T-helper 22 cell (primary cell): Measurements from ENCODE around the gene NPFFR1.
A peak's percentile ranks its signal among the peaks of the same experiment; 100 is the strongest.
"Not testable (repeated sequence)": the region's sequence is repeated elsewhere in the genome, so short reads cannot be mapped to it uniquely, and the experiment has no call there.

Experiments
- DNase-seq: peaks from one replicate; pipeline ENCODE4 v3.0.0-alpha.2; 2020; ENCODE audit warnings: low read depth

The NPFFR1 gene

GRCh38 chr10:70255329-70256299 is 28.2 kb downstream of the NPFFR1 start:
- DNase-seq, result no peak

DNA sequence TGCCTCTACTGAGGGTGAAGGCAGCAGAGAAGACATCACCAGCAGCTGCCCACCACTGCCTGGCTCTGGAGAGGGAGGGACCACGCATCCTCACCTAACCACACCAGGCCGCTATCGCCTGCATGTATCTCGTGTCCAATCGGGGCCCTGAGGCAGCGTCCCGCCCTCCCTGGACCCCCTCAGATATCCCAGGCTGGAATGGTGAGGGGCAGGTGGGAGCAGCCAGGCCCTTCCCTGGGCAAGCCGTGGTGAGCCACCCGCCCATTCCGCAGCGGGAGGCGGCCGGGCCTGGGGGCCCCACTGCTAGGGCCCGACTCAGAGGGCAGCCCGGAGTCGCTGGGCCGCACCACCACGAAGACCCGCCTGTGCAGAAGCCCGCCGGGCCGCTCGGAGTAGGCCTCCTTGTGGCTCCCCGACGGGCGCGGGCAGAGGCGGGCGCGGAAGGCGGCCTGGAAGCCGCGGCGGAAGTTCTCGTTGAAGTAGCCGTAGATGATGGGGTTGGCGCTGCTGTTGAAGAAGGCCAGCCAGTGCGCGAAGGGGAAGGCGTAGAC is 29.0 kb downstream of the NPFFR1 start:
- no peak for DNase-seq

- no peak for DNase-seq
Measured at GRCh38 chr10:70253878-70254765, 29.7 kb downstream of the NPFFR1 start.

DNA sequence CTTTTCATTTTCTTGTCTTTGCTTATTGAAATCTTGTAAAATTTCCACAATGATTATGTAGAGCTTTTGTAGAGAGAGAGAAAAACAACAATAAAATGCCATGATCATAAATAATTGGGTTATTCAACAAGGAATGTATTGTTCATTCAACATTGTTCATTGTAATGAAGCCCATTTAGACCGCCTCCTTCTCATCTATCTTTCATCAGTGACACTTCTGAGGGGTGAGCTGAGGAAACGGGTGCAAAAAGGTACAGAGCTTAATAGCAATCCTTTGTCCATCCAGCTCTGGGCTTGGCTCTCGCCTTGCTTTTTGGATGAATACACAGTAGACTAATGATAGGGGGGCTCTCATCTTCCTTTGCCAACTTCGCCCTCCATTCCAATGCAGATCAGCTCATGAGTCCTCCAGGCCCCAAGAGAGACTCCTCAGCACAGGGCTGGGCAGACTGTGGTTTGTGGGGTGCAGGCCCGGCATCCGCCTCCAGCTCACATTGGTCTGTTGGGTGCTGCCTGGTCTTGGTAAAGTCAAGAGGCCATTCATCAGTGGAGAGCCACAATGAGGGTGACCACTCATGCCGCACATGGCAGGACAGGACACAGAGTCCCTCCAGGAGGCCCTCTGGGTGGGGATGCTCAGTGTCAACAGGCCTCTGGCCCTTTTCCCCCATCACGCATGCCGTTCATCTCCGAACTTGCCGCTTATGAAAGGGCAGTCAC is 32.7 kb downstream of the NPFFR1 start:
- DNase-seq, result no peak

DNA sequence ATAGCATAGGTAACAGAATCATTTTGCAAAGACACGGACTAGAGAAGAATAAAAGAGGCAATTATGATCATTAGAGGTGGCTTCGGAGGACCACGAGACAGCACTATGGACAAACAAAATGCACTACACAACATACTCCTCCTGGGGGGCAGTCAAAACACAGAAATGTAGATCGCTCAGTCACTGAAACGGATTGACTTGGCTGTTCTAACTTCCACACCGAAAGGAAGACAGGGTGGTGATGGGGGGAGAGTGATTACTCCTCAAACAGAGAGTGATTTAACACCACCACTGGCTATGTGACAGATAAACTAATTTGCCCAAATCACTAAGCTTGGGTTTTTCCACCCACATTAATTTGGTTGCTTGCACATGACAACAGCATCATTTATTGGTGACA is 36.4 kb downstream of the NPFFR1 start:
- DNase-seq, result no peak

GRCh38 chr10:70241081-70241480 is 42.7 kb downstream of the NPFFR1 start:
- DNase-seq, result no peak

GRCh38 chr10:70239986-70240385 is 43.8 kb downstream of the NPFFR1 start:
- DNase-seq, result not testable (repeated sequence)

GRCh38 chr10:70239077-70239976 is 44.5 kb downstream of the NPFFR1 start:
- not testable (repeated sequence) for DNase-seq

DNA sequence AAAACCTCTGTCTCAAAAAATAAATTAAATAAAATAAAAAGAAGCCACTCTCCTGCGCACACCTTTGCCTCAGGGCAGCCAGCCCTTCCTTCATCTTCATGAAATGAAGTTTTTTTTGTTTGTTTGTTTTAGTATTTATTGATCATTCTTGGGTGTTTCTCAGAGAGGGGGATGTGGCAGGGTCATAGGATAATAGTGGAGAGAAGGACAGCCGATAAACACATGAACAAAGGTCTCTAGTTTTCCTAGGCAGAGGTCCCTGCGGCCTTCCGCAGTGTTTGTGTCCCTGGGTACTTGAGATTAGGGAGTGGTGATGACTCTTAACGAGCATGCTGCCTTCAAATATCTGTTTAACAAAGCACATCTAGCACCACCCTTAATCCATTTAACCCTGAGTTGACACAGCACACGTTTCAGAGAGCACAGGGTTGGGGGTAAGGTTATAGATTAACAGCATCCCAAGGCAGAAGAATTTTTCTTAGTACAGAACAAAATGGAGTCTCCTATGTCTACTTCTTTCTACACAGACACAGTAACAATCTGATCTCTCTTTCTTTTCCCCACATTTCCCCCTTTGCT is 45.8 kb downstream of the NPFFR1 start:
- DNase-seq, result not testable (repeated sequence)

GRCh38 chr10:70234668-70235447 is 48.9 kb downstream of the NPFFR1 start:
- no peak for DNase-seq

DNA sequence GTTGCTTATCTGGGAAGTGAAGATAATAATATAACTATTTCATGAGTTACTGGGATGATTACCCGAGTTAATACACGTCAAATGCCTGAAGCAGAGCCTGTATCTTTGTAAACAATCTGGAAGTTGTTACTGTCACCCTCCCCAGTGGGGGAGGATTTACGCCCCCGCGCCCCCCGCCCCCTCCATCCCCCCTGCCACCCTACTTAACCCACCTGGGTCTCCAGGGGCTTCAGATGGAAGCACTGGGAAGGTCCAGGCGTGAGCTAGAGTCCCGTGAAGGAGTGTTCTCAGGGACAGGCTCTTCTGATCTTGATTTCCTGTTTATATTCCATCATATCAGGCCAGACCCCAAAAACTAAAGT is 49.9 kb downstream of the NPFFR1 start:
- no peak for DNase-seq

DNA sequence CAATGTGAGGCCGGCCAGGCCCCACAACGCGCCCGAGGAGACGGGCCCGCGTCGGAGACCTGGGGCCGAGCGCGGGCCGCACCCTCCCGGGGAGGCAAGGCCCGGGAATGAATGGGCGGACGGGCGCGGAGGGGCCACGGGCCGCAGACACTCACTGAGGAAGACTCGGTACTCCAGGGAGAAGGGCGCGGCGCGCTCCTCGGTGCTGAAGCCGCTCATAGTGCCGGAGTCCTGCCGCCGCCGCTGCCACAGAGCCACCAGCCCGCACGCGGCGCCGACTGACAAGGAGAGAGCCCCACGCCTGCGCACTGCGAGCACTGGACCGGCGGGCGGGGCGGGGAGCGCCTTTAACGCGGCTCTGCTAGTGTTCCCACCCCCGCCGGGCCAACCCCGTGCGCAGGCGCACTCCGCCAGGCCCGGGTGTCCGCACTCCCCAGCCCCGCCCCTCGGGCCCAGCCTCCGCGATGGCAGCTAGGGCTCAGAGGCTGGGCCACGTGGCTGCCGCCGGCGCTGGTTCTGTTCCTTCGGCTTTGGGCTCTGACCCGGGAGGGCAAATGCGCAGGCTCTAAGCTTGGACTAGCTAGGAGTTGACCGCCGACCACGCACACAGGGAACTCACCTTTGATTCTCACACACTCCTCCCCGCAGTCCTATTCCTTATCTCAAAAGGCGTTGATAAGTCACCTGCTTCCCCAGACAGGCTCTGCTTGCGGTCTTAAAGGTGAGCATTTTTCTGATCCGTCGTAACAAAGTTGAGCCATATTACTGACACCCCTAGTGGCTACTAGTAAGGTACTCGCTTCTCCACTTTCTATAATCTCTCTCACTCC is 50.5 kb downstream of the NPFFR1 start, which contains the start of gene PPA1:
Gene PPA1 (minus strand): TSS at position 321 of the 830 bp plus-strand sequence. CDS start 102 bp downstream, at position 219.
- peak; percentile 98 for DNase-seq

- no peak for DNase-seq
Measured at GRCh38 chr10:70232859-70233108, 51.0 kb downstream of the NPFFR1 start.

GRCh38 chr10:70232155-70232858 is 51.5 kb downstream of the NPFFR1 start:
- DNase-seq, result peak; percentile 37

GRCh38 chr10:70228491-70228890 is 55.3 kb downstream of the NPFFR1 start:
- DNase-seq, result no peak

- DNase-seq, result no peak
Measured at GRCh38 chr10:70227548-70228320, 56.1 kb downstream of the NPFFR1 start.

DNA sequence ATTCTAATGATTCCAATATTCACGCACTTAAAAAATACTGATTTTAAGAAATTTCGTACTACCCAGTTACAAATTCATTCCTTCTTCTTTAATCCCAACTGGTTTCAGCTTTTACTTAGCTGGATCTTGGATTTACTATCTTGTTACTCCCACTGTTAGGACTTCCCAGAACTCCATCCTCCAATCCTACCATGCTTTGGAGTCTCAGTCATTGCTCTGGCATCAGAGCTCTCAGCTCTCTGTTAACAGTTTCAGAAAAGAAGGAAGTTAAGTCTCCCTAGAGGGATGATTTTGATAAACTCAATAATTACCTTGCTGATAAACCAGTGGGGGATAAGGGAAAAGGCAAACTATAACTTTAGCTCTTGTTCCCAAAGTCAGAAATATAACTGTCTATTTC is 60.1 kb downstream of the NPFFR1 start:
- DNase-seq, result no peak
